DMS 273 treated with DMSO at 0.1 percent for 48 hours (cell line): ENCODE data around the gene FMNL1.

Source experiments
- DNase-seq: peaks from one replicate; lab custom pipeline; 2025; lab: John Stamatoyannopoulos, UW

Gene FMNL1

DNA sequence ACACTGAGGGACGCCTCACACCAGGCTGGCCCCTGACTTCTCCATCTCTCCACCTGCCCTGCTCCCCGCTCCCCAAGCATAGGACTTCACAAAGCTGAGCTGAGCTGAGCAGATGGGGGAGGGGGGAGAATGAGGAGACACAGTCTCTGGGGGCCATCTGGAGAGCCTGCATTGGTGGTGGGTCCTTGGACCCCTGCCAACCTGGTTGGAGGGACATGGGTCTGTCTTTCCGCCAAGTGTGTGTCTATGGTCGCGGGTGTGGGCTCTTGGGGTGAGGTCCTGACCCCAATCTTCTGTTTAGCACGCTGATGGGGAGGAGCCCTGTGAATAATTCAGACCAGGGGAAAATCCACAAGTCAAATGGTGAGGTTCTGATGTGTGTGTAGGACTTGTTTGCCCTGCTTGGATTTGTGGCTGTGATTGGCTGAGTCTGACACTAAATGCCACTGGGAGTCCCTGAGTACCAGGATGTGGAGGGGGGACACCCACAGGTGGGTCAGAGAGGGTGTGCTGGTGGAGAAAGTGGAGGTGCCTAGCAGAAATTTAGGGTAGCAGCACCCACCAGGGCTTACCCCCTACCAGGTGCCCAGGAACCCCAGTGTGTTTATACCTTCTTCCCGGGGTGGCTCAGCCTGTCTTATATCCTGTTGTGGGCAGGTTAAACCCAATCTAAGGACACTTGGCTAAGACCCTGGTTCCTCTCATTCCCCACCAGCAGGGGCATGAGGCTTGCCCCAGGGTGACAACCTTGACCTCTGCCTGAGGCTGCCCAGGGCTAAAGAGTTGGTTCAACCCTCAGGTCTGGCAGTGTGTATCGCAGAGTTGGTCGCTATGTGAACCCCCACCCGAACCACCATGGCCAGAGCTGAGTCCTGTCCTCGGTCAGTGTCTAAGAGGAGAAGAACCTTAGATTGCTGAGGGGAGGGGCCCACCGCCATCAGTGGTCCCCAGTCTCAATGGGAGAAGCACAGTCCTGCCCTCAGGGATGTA is 2.1 kb downstream of the FMNL1 start:
- DNase-seq, result no peak

GRCh38 chr17:45224671-45225050 is 3.0 kb downstream of the FMNL1 start:
- DNase-seq, result no peak

- DNase-seq, result no peak
Measured at GRCh38 chr17:45225051-45225700, 3.5 kb downstream of the FMNL1 start.

DNA sequence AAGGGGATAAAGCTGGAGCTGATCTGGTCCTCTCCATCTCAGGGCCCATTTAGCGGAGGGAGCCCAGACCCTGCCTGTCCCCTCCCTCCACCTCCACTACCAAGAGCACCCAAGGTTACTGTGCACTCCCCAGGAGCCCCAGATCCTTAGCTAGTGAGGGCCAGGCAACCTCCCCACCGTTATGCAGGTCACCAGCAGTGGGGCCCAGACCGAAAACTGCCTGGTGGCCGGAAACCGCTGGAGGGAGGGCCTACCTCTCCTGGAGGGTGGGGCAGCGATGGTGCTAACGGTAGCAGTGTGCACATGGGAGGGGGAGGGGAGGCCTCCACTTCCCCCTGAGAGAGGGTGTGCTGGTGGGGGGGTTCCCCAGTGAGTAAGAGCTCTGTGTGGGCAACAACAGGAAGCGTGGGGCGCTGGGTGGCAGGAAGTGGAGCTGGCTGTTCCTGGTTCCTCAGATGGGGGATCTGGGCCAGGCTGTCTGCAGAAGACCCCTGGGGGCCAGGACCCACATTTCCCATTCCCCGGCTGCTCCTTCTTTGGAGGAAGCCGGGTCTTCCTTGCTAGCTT is 4.4 kb downstream of the FMNL1 start:
- no peak for DNase-seq

DNA sequence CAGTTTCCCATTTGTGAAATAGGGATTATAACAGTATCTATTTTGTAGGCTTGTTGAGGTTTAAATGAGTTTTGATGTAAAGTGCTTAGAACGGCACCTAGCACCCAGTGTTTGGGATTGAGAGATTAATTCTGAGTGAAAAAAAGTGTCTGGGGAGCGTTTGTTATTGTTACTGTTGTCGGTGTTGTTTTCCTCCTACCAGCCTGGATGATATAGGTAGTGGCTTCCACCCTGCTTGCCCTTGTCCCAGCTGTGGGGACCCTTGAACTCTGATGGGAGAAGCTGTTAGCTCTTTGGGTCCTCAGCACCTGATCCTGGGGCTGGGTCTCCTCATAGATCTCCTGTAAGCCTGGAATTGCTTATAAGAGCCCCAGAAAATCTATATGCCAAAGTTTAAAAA is 4.9 kb downstream of the FMNL1 start:
- no peak for DNase-seq

GRCh38 chr17:45227101-45227925 is 5.6 kb downstream of the FMNL1 start:
- DNase-seq, result no peak

DNA sequence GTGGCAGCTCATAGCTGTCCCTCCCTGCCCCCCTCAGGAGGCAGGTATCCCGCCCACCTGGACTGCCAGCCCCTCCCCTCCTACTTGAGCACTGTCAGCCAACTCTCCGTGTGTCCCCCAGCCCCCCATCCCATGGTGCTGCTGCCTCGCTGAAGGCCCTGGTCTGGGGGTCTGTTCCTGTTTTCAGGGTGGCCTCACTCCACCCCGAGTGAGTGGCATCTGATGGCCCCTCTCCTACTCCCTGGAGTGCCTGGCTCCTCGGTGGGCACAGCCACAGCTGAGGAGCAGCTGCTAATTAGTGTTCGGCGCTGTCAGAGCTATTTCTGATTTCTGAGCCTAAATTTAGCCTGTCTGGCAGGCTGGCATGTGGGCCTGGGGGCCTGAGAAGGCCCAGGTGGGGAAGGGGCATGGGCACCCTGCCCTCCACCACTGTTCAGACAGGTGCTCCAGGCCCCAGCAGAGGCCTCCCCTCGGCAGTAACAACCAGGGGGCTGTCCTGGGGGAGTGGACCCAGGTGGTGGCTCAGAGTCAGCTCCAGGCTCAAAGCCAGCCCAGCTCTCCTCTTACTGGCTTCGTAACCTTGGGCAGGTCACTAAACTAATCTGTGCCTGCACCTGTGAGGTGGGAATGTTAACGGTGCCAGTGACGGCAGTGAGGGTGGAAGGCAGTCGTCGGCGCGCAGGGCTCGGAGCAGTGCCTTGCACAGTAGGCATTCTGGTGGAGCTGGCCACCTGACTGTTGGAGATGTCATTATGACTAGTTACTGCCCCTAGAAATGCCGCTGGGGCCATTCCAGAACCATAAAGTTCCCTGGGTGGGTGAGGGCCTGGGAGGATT is 6.5 kb downstream of the FMNL1 start:
- no peak for DNase-seq

- no peak for DNase-seq
Measured at GRCh38 chr17:45228763-45229539, 7.3 kb downstream of the FMNL1 start.

DNA sequence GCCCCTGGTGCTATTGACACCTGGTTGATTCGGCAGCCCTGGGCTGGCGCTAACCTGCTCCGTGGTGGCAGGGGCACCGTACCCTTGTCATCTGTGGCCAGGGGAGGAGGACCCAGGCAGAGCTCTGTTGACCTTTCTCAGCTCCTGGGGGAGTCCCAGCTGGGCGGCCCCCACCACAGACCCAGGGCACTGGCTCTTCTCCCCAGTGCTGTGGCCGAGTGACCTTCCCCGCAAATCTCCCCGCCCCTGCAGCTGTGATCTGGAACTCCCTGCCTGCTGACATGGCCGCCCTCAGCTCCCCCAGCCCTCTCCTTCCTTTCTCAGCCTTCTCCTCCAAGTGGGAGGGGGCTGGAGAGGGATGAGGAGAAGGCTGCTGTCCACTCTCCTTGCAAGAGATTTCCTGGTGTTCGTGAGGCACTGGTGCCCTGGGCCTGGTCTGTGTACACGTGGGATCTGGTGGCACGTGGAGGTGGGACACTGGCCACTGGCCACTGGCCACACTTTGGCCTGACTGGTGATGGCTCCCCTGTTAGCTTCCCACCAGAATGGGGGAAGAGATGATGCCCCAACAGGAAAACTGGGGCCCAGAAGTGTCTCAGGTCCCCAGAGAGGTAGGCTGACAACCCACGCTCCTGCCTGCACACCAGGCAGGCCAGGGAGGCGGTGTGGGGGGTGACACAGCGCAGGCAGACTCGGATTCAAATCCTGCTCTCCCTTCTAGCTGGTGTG is 8.2 kb downstream of the FMNL1 start:
- no peak for DNase-seq

DNA sequence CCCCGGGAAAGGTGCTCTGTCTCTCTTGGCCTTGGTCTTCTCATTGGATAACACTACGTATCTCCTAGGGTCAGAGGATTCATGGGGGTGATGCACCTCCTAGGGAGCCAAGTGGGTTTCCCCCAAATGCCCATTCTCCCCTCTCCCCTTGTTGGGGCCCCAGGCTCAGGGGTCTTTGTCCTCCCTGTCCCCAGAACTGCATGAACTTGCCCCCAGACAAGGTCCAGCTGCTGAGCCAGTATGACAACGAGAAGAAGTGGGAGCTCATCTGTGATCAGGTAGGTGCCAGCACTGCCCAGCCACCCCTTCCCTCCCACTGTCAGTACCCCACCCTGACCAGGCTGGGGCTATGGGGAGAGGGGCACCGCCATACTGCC is 8.7 kb downstream of the FMNL1 start:
- no peak for DNase-seq

- peak; percentile 55 for DNase-seq
Measured at GRCh38 chr17:45230787-45231480, 9.2 kb downstream of the FMNL1 start.

- DNase-seq, result no peak
Measured at GRCh38 chr17:45231481-45232116, 9.9 kb downstream of the FMNL1 start.

DNA sequence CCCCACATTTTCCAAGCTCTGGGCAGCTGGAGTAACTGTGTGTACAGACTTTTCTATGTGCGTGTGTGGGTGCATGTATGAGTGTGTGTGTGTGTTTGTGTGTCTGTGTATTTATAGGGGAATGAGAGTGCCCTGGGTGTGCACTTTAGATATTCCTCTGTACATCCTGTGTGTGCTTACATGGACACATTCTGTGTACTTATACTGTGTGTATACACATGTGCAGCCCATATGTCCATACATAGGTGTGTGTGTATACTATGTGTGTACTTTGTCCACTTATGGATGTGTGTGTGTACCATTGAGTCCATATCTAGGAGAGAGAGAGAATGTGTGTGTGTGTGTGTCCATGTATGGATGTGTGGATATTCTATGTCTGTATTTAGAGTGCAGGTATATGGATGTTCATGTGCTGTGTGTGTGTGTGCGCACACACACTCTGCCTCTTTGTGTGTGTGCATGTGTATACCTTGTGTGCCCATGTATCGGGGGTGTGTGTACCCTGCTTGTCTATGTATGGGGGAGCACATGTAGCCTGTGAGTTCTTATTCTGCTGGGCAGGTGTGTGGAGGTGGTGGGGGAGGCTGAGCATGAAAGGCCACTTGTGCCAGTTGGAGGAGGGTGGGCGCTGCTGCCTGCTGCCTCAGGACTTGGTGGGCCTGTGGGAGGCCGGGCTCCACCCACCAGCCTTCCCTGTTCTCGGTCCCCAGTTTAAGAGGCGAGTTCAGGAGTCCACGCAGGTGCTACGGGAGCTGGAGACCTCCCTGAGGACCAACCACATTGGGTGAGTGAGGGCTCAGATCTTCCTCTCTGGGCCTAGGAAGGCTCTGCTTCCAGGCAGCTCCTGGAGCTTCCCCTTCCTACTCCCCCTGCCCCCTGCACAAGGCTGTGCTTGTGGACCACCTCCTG is 11.1 kb downstream of the FMNL1 start:
- DNase-seq, result no peak

GRCh38 chr17:45233423-45233924 is 11.8 kb downstream of the FMNL1 start:
- no peak for DNase-seq

DNA sequence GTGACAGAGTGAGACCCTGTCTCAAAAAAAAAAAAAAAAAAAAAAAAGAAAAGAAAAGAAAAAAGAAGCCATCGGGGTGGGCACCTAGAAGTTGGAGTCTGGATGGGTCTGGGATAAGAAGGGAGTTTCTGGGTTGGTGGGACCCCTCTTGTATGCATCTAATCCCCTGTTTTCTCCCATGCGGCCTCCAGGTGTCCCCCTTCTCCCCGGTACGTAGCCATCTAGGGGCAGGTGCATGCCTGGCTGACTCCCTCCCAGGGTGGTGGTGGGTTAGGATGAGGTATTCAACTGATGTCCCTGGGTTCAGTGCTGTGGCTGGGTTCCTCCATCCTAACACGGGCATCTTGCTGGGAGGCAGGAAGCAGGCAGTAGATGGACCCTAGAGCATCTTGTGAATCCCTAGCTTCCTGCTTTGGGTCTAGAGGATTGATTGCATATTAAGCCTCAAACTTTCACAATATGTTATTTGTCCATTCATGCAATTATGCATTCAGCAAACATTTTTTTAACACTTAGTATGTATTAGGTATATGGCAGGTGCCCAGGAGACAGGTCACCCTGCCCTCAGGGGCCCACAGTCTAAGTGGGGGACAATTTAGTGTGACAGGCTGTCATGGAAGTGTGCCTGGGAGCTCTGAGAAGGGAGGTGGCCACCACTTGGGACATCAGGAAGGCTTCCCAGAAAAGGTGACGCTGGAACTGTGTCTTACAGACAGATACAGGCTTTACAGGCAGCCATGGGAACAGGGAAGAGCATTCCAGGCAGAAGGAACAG is 13.1 kb downstream of the FMNL1 start:
- no peak for DNase-seq

GRCh38 chr17:45235416-45236281 is 14.0 kb downstream of the FMNL1 start:
- no peak for DNase-seq
